ENCODE data around the gene GFOD2. TPM values are rescaled to one million over a fixed set of nuclear protein-coding genes. Genes with fewer than 3 reads are reported as not detected.

The GFOD2 gene
- total RNA-seq, 1 donor from 2014 or later, result 32.4 TPM

DNA sequence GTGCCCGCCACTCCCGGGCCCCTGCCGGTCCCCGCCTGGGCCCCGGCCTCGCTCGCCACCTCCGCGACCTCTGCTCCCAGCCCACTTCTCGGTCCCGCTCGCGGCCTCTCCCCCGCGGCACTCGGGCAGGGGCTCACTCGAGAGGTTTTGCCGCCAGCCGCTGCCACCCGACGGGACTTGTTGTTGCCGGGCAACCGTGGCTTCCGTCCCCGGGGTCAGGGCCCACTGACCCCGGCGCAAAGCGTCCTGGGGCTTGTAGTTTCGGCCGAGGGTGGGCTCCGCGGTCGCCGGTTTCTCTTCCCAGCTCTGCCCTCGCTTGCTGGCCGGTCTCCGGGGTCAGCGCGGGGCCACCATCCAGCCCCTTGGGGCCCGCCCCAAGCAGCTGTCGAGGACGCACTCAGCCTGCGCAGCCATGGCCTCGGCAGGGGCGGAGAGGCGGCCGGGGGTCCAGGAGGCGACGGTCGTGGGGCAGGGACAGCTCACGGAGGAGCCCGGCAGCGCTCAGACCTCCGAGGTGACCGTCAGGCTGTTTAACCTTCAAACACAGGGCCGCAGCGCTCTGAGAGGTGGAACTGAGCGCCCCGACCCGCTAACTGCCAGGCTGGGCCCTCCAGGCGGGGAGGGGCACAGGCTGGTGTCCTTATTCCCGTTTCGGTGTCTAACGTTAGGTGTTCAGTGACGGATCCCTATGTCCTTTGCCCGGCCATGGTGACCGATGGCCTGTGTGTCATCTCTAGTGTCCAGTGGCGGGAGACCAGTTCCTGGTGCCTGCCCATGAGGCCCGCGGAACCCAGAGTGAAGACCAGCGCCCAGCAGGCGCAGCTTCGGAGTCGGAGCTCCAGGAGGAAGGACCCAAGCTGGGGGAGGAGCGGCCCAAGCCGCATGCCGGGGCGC, 52.3 kb downstream of the GFOD2 start, which contains the start of the genes C16orf86 and ENKD1:
C16orf86 (plus strand) TSS at position 256 of the 894 bp plus-strand sequence; CDS start at position 413, 157 bp downstream.
ENKD1 (minus strand) TSS at position 192 of the 894 bp plus-strand sequence. CDS start 308 bp downstream, outside the sequence.
- TF ChIP-seq EZH2 (IDR thresholded peaks at IDR 0.05; ENCODE audit: insufficient read depth, low read length), result no peak
- TF ChIP-seq, protein P1, sequence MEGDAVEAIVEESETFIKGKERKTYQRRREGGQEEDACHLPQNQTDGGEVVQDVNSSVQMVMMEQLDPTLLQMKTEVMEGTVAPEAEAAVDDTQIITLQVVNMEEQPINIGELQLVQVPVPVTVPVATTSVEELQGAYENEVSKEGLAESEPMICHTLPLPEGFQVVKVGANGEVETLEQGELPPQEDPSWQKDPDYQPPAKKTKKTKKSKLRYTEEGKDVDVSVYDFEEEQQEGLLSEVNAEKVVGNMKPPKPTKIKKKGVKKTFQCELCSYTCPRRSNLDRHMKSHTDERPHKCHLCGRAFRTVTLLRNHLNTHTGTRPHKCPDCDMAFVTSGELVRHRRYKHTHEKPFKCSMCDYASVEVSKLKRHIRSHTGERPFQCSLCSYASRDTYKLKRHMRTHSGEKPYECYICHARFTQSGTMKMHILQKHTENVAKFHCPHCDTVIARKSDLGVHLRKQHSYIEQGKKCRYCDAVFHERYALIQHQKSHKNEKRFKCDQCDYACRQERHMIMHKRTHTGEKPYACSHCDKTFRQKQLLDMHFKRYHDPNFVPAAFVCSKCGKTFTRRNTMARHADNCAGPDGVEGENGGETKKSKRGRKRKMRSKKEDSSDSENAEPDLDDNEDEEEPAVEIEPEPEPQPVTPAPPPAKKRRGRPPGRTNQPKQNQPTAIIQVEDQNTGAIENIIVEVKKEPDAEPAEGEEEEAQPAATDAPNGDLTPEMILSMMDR (IDR thresholded peaks at IDR 0.05; ENCODE audit: insufficient read depth, low read depth, low read length), result no peak
- H3K4me3 Mint-ChIP-seq (ENCODE audit: unreplicated experiment), result peak within 1 kb of the TSS; percentile 81
- Histone ChIP-seq H3K4me3 (ENCODE audit: insufficient read depth, low read depth, low read length) (peak within 1 kb of the TSS; percentile 64), H4K20me1 (ENCODE audit: insufficient read depth, low read length) (peaks cover 7% of the 10 kb centered on the region), H3K36me3 (ENCODE audit: insufficient read depth, low read length) (no peaks in the 10 kb centered on the region), H3K27ac (ENCODE audit: low read depth, low read length) (no peak within 1 kb of the TSS), H3K9ac (ENCODE audit: low read length) (peak within 1 kb of the TSS; percentile 66), H3K27me3 (ENCODE audit: insufficient read depth, low read length) (no peaks in the 10 kb centered on the region), H2AFZ (ENCODE audit: low read depth, low read length) (peak within 1 kb of the TSS; percentile 84), H3K9me3 (ENCODE audit: insufficient read depth, low read depth, low read length) (no peaks in the 10 kb centered on the region), H3K4me2 (ENCODE audit: low read length) (peak within 1 kb of the TSS; percentile 85), H3K4me1 (ENCODE audit: insufficient read depth, low read length) (peaks cover 16% of the 10 kb centered on the region), H3K79me2 (ENCODE audit: insufficient read depth, low read length) (no peaks in the 10 kb centered on the region)
- H3K27me3 Mint-ChIP-seq (ENCODE audit: low read depth, unreplicated experiment), result peaks cover 6% of the 10 kb centered on the region
- H3K4me1 Mint-ChIP-seq (ENCODE audit: low read depth, unreplicated experiment), result peaks cover 3% of the 10 kb centered on the region
- DNase-seq (ENCODE audit: low read depth) (peak; percentile 20), FAIRE-seq (no peak)
- H3K27ac Mint-ChIP-seq (ENCODE audit: unreplicated experiment), result peak within 1 kb of the TSS; percentile 18
- H3K36me3 Mint-ChIP-seq (ENCODE audit: low read depth, unreplicated experiment), result peaks cover 6% of the 10 kb centered on the region
- H3K9me3 Mint-ChIP-seq (ENCODE audit: unreplicated experiment), result no peaks in the 10 kb centered on the region

DNA sequence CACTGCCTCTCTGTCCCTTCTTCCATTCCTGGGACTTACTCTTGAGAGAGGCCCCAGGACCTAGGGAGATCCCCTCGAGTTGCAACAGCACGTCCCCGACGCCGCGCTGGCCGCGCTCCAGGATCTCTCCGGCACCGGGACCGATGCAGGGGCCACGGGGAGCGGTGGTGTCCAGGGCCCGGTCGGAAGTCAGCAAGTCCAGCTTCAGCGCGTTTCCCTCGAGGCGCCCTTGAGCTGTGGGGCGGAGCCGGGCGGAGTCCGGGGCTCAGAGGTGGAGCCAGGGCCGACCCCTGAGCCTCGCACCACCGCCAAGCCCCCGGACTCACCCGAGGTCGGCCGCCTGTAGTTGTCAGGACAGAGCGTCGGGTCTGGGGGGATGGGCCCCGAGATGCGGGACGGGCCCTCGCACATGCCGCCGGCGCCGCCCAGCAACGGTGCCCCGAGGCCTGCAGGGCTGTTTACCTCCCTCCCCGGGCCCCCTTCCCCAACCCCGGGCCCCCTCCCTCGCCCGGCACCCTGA, 53.0 kb downstream of the GFOD2 start:
- peak overlapping the region; percentile 84 for H2AFZ ChIP-seq (ENCODE audit: low read depth, low read length)
- no peak overlapping the region for H3K27ac Mint-ChIP-seq (ENCODE audit: unreplicated experiment)
- peaks cover 7% of the 10 kb centered on the region for H4K20me1 ChIP-seq (ENCODE audit: insufficient read depth, low read length)
- peaks cover 6% of the 10 kb centered on the region for H3K36me3 Mint-ChIP-seq (ENCODE audit: low read depth, unreplicated experiment)
- DNase-seq (ENCODE audit: low read depth), result no peak
- peak overlapping the region; percentile 76 for H3K4me3 Mint-ChIP-seq (ENCODE audit: unreplicated experiment)
- H3K4me1 Mint-ChIP-seq (ENCODE audit: low read depth, unreplicated experiment), result peaks cover 3% of the 10 kb centered on the region
- no peaks in the 10 kb centered on the region for H3K36me3 ChIP-seq (ENCODE audit: insufficient read depth, low read length)
- peak overlapping the region; percentile 44 for H3K4me3 ChIP-seq (ENCODE audit: insufficient read depth, low read depth, low read length)
- no peak overlapping the region for H3K27ac ChIP-seq (ENCODE audit: low read depth, low read length)
- H3K27me3 ChIP-seq (ENCODE audit: insufficient read depth, low read length), result no peaks in the 10 kb centered on the region
- H3K4me1 ChIP-seq (ENCODE audit: insufficient read depth, low read length), result peaks cover 20% of the 10 kb centered on the region
- peak overlapping the region; percentile 66 for H3K9ac ChIP-seq (ENCODE audit: low read length)
- peak overlapping the region; percentile 85 for H3K4me2 ChIP-seq (ENCODE audit: low read length)
- H3K9me3 Mint-ChIP-seq (ENCODE audit: unreplicated experiment), result no peaks in the 10 kb centered on the region
- TF ChIP-seq EZH2 (IDR thresholded peaks at IDR 0.05; ENCODE audit: insufficient read depth, low read length), result no peak
- TF ChIP-seq, protein P1 (IDR thresholded peaks at IDR 0.05; ENCODE audit: insufficient read depth, low read depth, low read length), result no peak
- no peaks in the 10 kb centered on the region for H3K9me3 ChIP-seq (ENCODE audit: insufficient read depth, low read depth, low read length)
- no peak for FAIRE-seq
- H3K27me3 Mint-ChIP-seq (ENCODE audit: low read depth, unreplicated experiment), result peaks cover 6% of the 10 kb centered on the region
- H3K79me2 ChIP-seq (ENCODE audit: insufficient read depth, low read length), result no peaks in the 10 kb centered on the region

All from astrocyte (in vitro differentiated cells and primary cell).